Right atrium auricular region (tissue), 2 donors: Measurements from ENCODE around the gene DVL1. TPM values are rescaled to one million over a fixed set of nuclear protein-coding genes. Genes with fewer than 3 reads are reported as not detected.

Experiments
- DNase-seq: peaks from one replicate; pipeline ENCODE4 v3.0.0-alpha.2; 2019; ENCODE audit warnings: low spot score
- H3K27ac ChIP-seq, 2 donors: fragments of 200-600 bp; sonication (generic); 1 replicate in 1 of 2; 2 replicates in 1 of 2; pipeline ENCODE4 v1.5.1; 2016 to 2019
- H3K27me3 ChIP-seq, 2 donors: fragments of 200-600 bp; sonication (generic); one replicate each; pipeline versions ENCODE4 v1.5.1 to v1.6.0; 2017 to 2019
- H3K36me3 ChIP-seq: fragments of 200-600 bp; sonication (generic); one replicate; pipeline ENCODE4 v1.5.1; 2016
- H3K4me1 ChIP-seq, 2 donors: fragments of 200-600 bp; sonication (generic); one replicate each; pipeline versions ENCODE4 v1.5.1 to v1.6.0; 2017 to 2019
- H3K4me3 ChIP-seq, 2 donors: fragments of 200-600 bp; sonication (generic); 1 replicate in 1 of 2; 2 replicates in 1 of 2; pipeline ENCODE4 v1.5.1; 2017 to 2019; ENCODE audit warnings: mild to moderate bottlenecking in 1 of 2, moderate library complexity in 1 of 2
- H3K9me3 ChIP-seq, 2 donors: fragments of 200-600 bp; sonication (generic); one replicate each; pipeline ENCODE4 v1.5.1; 2019
- total RNA-seq, 2 donors: library from RNA; depleted of rRNA; stranded (reverse); fragments of >200 nt; gene quantifications; one replicate each; pipeline ENCODE4 v1.1.0, GENCODE V29; 2016
- TF ChIP-seq, protein P1 (sequence below), 2 donors: fragments of 200-600 bp; sonication (generic); IDR thresholded peaks; one replicate each; pipeline ENCODE4 v1.5.1; 2019; ENCODE audit warnings: antibody characterized with exemption in 2 of 2

DVL1 gene
- total RNA-seq, 2 donors from 2014 or later, result 75.0 to 80.2 TPM

DNA sequence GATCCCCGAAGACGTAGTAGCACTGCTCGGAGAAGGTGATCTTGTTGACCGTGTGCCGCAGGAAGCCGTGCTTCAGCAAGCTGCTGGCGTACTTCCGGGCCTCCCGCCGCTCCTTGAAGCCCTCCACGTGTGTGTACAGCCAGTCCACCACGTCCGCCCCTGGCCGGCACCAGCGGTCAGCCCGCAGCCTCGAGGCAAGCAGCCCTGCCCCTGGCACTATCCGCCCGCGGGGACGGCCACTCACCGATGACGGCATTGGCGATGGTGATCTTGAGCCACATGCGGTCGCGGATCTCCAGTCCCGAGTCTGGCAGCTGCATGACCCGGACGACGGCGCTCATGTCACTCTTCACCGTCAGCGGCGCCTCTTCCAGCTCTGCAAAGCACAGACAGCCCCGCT lies 10.9 kb downstream of the DVL1 start:
- peaks cover 34% of the 10 kb centered on the region for H3K36me3 ChIP-seq
- TF ChIP-seq, protein P1, sequence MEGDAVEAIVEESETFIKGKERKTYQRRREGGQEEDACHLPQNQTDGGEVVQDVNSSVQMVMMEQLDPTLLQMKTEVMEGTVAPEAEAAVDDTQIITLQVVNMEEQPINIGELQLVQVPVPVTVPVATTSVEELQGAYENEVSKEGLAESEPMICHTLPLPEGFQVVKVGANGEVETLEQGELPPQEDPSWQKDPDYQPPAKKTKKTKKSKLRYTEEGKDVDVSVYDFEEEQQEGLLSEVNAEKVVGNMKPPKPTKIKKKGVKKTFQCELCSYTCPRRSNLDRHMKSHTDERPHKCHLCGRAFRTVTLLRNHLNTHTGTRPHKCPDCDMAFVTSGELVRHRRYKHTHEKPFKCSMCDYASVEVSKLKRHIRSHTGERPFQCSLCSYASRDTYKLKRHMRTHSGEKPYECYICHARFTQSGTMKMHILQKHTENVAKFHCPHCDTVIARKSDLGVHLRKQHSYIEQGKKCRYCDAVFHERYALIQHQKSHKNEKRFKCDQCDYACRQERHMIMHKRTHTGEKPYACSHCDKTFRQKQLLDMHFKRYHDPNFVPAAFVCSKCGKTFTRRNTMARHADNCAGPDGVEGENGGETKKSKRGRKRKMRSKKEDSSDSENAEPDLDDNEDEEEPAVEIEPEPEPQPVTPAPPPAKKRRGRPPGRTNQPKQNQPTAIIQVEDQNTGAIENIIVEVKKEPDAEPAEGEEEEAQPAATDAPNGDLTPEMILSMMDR (IDR thresholded peaks at IDR 0.05), result no peak
- no peaks in the 10 kb centered on the region for H3K9me3 ChIP-seq
- H3K4me1 ChIP-seq, result peaks cover 0 to 5% of the 10 kb centered on the region in 2 donors
- H3K4me3 ChIP-seq, result no peak overlapping the region
- H3K27ac ChIP-seq, result no peak overlapping the region
- DNase-seq, result no peak
- no peaks in the 10 kb centered on the region for H3K27me3 ChIP-seq

DNA sequence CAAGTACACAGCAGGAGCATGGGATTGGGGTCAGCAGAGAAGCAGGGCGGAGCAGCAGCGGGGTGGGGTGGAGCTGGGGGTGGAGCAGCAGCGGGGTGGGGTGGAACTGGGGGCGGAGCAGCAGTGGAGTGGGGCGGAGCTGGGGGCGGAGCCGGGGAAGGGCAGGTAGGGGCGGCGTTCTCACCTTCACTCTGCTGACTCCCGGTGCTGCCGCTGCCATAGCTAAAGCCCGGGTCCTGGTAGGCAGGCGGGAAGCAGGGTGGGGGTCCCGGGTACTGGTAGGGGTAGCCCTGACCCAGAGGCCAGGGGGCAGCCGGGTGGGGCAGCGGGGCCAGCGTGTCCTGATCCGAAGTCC lies 11.4 kb downstream of the DVL1 start:
- Histone ChIP-seq H3K4me3 (no peak overlapping the region), H3K36me3 (peaks cover 34% of the 10 kb centered on the region), H3K27ac (no peak overlapping the region), H3K9me3 (no peaks in the 10 kb centered on the region), H3K27me3 (no peaks in the 10 kb centered on the region), H3K4me1 (peaks cover 0 to 5% of the 10 kb centered on the region in 2 donors)
- no peak for DNase-seq
- TF ChIP-seq, protein P1 (IDR thresholded peaks at IDR 0.05), result no peak

DNA sequence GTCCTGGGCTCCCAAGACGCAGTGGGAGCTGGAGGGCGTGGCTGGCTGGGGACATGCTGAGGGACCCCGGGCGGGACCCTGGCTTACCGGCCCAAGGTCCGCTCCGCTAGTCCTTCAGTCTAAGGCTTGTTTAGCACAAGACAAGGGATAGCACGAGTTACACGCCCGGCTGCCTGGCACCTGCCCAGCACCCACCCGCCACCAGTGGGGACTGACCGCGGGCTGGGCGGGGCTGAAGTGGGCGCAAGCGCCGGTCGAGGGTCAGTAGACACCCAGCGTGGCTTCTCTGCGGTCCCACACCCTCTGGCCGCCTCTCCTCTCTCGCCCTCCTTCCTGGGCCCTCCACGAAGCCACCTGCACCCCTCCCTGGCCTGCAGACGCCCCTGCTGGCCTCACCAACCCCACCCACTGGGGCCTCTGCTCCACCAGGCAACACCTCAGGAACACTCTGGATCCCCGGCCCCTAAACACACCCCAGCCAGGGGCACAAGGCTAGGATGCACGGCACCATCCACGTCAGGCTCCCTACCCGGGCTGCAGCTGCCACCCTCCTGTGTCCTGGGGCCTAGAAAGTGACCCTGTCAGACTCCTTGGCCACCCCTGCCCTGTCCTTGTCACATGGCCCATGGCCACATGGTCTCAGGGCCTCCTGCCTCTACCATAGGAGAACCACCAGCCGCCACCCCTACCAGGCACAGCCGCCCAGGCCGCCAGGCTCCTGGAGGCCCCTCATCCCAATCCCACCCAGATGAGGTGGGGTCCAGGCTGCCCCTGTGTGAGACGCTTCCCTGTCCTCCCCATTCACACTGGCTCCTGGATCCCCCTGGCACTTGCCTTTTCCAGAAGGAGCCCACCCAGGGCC lies 12.1 kb downstream of the DVL1 start:
- H3K36me3 ChIP-seq, result peaks cover 34% of the 10 kb centered on the region
- H3K27me3 ChIP-seq, result no peaks in the 10 kb centered on the region
- no peaks in the 10 kb centered on the region for H3K9me3 ChIP-seq
- peaks cover 0 to 5% of the 10 kb centered on the region in 2 donors for H3K4me1 ChIP-seq
- no peak overlapping the region for H3K27ac ChIP-seq
- no peak for DNase-seq
- no peak overlapping the region for H3K4me3 ChIP-seq
- TF ChIP-seq, protein P1 (IDR thresholded peaks at IDR 0.05), result no peak

DNA sequence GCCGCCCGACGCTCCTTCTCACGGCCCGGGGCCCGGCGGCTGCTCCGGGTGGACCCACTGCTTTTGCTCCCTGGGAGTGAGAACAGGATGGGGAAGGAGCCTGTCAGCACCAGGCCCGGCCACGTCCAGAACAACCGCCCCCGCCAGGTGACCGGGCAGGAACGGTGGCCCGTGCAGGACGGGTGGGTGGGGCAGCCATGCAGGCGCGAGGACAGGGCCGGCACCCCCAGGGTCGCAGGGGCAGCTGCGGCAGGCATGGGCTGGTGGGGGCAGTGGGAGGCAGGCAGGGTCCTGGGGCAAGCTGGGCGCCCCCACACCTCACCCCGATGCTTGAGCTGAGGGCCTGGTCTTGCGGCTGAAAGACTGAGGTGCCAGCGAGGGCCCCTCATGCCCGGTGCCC lies 12.8 kb downstream of the DVL1 start:
- Histone ChIP-seq H3K27ac (no peak overlapping the region), H3K27me3 (no peaks in the 10 kb centered on the region), H3K9me3 (no peaks in the 10 kb centered on the region), H3K36me3 (peaks cover 34% of the 10 kb centered on the region), H3K4me1 (peaks cover 0 to 5% of the 10 kb centered on the region in 2 donors), H3K4me3 (no peak overlapping the region)
- TF ChIP-seq, protein P1 (IDR thresholded peaks at IDR 0.05), result no peak
- no peak for DNase-seq

DNA sequence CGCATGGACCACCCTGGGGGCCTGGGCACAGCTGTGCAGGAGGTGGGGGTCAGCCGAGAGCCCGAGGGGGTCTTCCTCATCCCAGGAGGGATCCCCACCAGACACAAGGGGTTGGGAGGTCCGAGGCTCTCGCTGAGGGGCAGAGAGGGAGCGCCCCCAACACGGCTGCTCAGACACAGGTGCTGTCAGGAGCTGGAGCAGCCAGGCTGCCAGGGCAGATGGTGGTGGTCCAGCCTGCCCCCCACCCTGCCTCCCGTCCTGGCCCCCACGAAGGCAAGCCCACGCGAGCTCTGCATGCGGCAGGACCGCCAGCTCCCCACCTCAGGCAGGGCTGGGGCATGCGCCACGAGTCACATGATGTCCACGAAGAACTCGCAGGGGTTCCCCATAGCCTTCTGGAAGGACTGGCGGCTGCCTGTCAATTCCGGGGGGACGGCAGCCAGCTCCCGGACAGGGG lies 13.4 kb downstream of the DVL1 start:
- H3K27ac ChIP-seq, result no peak overlapping the region
- no peak overlapping the region for H3K4me3 ChIP-seq
- no peaks in the 10 kb centered on the region for H3K27me3 ChIP-seq
- no peaks in the 10 kb centered on the region for H3K9me3 ChIP-seq
- H3K4me1 ChIP-seq, result peaks cover 0 to 11% of the 10 kb centered on the region in 2 donors
- TF ChIP-seq, protein P1 (IDR thresholded peaks at IDR 0.05), result no peak
- no peak for DNase-seq
- peaks cover 34% of the 10 kb centered on the region for H3K36me3 ChIP-seq
